ENCODE results near the gene HACD2. TPM values are rescaled to one million over a fixed set of nuclear protein-coding genes. Genes with fewer than 3 reads are reported as not detected.
A peak's percentile ranks its signal among the peaks of the same experiment; 100 is the strongest.

The HACD2 gene
- polyA plus RNA-seq, 1 donor (not counting 4 experiments of a cell fraction or from before 2014, with no cell fraction given), result 124 TPM

DNA sequence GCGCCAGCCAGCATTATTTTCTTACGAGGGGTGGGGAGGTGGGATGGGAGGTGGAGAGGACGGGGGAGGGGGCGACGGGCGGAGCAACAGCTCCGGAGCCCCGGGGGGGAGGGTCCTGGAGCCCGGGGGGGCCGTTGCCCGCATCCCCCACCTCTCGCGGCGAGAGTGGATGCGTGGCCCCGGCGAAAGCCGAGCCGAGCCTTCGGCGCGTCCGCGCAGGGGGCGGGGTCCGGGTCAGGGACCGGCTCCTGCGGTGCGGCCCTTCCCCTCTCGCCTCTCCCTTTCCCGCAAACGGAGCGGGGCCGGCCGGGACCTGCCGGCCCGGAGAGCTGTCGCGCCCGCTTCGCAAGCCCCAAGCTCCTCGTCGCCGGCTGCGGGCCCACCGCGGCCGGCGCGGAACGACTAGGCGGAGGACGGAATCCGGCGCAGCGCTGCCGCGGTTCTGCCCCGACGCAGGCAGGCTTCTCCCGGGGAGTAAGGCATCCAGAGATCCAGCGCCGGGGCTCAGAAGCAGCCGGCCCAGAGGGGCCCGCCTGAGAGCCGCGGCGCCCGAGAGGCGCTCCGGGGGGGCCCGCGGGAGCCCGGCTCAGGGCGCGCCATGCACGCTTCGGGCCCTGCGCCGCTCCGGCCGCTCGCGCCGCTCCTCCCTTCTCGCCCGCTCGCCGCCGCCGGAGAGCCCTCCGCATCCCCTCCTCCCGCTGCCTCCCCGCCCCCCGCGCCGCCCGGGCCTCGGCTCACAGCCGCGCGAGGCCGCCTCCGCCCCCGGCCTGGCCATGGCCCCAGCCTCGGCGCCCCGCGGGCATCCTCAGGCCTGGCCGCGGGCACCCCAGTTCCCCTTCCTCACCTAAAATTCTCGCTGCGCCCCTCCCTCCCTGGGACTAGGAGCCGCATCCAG is 135.5 kb downstream of the HACD2 start:
- Histone ChIP-seq H3K27ac (ENCODE audit: control insufficient read depth, insufficient read depth, low read length) (no peak overlapping the region), H3K9ac (ENCODE audit: control insufficient read depth, extremely low read depth, insufficient read depth, low read length) (no peak overlapping the region), H3K4me3 (ENCODE audit: control insufficient read depth in 2 of 3, extremely low read depth in 1 of 3, insufficient read depth in 2 of 3, low read depth in 1 of 3, low read length in 3 of 3) (peak overlapping the region; percentile 29 to 57 (median 38)), H3K27me3 (ENCODE audit: control insufficient read depth, extremely low read depth, insufficient read depth, low read length) (peaks cover 72% of the 10 kb centered on the region), H3K36me3 (ENCODE audit: control insufficient read depth in 2 of 2, extremely low read depth in 1 of 2, insufficient read depth in 2 of 2, low read length in 2 of 2) (no peaks in the 10 kb centered on the region), H3K4me1 (ENCODE audit: control insufficient read depth, extremely low read depth, insufficient read depth, low read length) (no peaks in the 10 kb centered on the region), H3K9me1 (ENCODE audit: control insufficient read depth, extremely low read depth, insufficient read depth, low read length) (no peaks in the 10 kb centered on the region), H2AFZ (ENCODE audit: control insufficient read depth, low read length) (no peak overlapping the region), H4K20me1 (ENCODE audit: control insufficient read depth, extremely low read depth, insufficient read depth, low read length) (peaks cover 2% of the 10 kb centered on the region), H3K79me2 (ENCODE audit: control insufficient read depth, insufficient read depth, low read length) (no peaks in the 10 kb centered on the region), H3K9me3 (ENCODE audit: control insufficient read depth, low read depth, low read length) (no peaks in the 10 kb centered on the region), H3K4me2 (ENCODE audit: control insufficient read depth, extremely low read depth, insufficient read depth, low read depth, low read length) (peak overlapping the region; percentile 71)
- DNase-seq (ENCODE audit: low read depth, low spot score) (no peak), FAIRE-seq (no peak)
- dilution Hi-C loops (cut with MboI; ENCODE audit: extremely low pct_ligation_motif_present, low sequenced_read_pairs), result no loop called here
- TF ChIP-seq EZH2 (IDR thresholded peaks at IDR 0.05; ENCODE audit: low read length), result peak; percentile 40
- TF ChIP-seq, protein P1, sequence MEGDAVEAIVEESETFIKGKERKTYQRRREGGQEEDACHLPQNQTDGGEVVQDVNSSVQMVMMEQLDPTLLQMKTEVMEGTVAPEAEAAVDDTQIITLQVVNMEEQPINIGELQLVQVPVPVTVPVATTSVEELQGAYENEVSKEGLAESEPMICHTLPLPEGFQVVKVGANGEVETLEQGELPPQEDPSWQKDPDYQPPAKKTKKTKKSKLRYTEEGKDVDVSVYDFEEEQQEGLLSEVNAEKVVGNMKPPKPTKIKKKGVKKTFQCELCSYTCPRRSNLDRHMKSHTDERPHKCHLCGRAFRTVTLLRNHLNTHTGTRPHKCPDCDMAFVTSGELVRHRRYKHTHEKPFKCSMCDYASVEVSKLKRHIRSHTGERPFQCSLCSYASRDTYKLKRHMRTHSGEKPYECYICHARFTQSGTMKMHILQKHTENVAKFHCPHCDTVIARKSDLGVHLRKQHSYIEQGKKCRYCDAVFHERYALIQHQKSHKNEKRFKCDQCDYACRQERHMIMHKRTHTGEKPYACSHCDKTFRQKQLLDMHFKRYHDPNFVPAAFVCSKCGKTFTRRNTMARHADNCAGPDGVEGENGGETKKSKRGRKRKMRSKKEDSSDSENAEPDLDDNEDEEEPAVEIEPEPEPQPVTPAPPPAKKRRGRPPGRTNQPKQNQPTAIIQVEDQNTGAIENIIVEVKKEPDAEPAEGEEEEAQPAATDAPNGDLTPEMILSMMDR (optimal IDR thresholded peaks at IDR 0.05 in 1 of 3, IDR thresholded peaks at IDR 0.05 in 1 of 3, conservative IDR thresholded peaks at IDR 0.05 in 1 of 3; ENCODE audit: extremely low read depth in 1 of 3, insufficient read depth in 2 of 3, low read length in 3 of 3), result no peak

DNA sequence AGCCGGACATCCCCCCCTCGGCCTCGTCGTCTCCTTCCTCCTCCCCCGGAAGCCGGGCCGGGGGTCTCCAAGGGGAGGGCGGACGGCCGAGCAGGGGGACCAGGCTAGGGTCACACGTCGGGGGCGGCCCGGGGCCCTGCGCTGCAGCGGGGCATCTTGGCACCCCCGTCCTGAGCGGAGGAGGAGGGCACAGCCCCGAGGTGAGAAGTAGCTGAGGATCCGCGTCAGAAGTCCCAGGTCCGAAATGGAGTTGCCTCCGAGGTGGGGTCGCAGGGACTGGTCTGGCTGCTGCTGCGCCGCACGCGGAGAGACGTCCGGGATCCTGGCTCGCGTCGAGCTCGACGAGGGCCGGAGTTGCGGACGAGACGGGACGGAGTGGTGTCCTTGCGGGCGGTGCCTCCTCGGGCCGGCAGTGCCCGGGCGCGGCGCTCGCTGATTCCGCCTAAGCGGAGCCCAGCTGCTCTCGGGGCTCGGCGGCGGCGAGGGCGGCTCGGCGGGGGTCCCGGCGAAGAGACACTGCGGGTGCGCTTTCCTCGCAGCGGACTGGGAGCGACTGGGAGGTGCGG is 136.2 kb downstream of the HACD2 start, which contains the start of gene ADCY5:
Gene ADCY5, minus strand, starts transcription at position 555 of the 566 bp plus-strand sequence. Its CDS starts 545 bp downstream, at position 10.
- H3K36me3 ChIP-seq (ENCODE audit: control insufficient read depth in 2 of 2, extremely low read depth in 1 of 2, insufficient read depth in 2 of 2, low read length in 2 of 2), result no peaks in the 10 kb centered on the region
- H3K4me2 ChIP-seq (ENCODE audit: control insufficient read depth, extremely low read depth, insufficient read depth, low read depth, low read length), result peak within 1 kb of the TSS; percentile 71
- H3K4me3 ChIP-seq (ENCODE audit: control insufficient read depth in 2 of 3, extremely low read depth in 1 of 3, insufficient read depth in 2 of 3, low read depth in 1 of 3, low read length in 3 of 3), result peak within 1 kb of the TSS; percentile 29 to 57 (median 38)
- H3K9ac ChIP-seq (ENCODE audit: control insufficient read depth, extremely low read depth, insufficient read depth, low read length), result no peak within 1 kb of the TSS
- peaks cover 70% of the 10 kb centered on the region for H3K27me3 ChIP-seq (ENCODE audit: control insufficient read depth, extremely low read depth, insufficient read depth, low read length)
- no peak within 1 kb of the TSS for H3K27ac ChIP-seq (ENCODE audit: control insufficient read depth, insufficient read depth, low read length)
- FAIRE-seq, result no peak
- no peaks in the 10 kb centered on the region for H3K79me2 ChIP-seq (ENCODE audit: control insufficient read depth, insufficient read depth, low read length)
- no peaks in the 10 kb centered on the region for H3K9me3 ChIP-seq (ENCODE audit: control insufficient read depth, low read depth, low read length)
- no peaks in the 10 kb centered on the region for H3K4me1 ChIP-seq (ENCODE audit: control insufficient read depth, extremely low read depth, insufficient read depth, low read length)
- peak within 1 kb of the TSS; percentile 22 for H2AFZ ChIP-seq (ENCODE audit: control insufficient read depth, low read length)
- H3K9me1 ChIP-seq (ENCODE audit: control insufficient read depth, extremely low read depth, insufficient read depth, low read length), result no peaks in the 10 kb centered on the region
- dilution Hi-C loops (cut with MboI; ENCODE audit: extremely low pct_ligation_motif_present, low sequenced_read_pairs), result no loop called here
- H4K20me1 ChIP-seq (ENCODE audit: control insufficient read depth, extremely low read depth, insufficient read depth, low read length), result peaks cover 2% of the 10 kb centered on the region
- peak; percentile 99 for TF ChIP-seq EZH2 (IDR thresholded peaks at IDR 0.05; ENCODE audit: low read length)
- TF ChIP-seq, protein P1 (optimal IDR thresholded peaks at IDR 0.05 in 1 of 3, IDR thresholded peaks at IDR 0.05 in 1 of 3, conservative IDR thresholded peaks at IDR 0.05 in 1 of 3; ENCODE audit: extremely low read depth in 1 of 3, insufficient read depth in 2 of 3, low read length in 3 of 3), result no peak
- no peak for DNase-seq (ENCODE audit: low read depth, low spot score)

Data from keratinocyte (primary cell).